Left ventricle myocardium superior (tissue), 1 donor: ENCODE data around the gene EXOC3L4. TPM values are rescaled to one million over a fixed set of nuclear protein-coding genes. Genes with fewer than 3 reads are reported as not detected.
A peak's percentile ranks its signal among the peaks of the same experiment; 100 is the strongest.
"Not testable (repeated sequence)": the region's sequence is repeated elsewhere in the genome, so short reads cannot be mapped to it uniquely, and the experiment has no call there.

Experiments
- ATAC-seq: fragments of 200-7000 bp; cut with Tn5 transposase; one replicate; pipeline ENCODE4 v1.9.1; 2020; ENCODE audit warnings: mild to moderate bottlenecking, moderate library complexity
- DNase-seq: peaks from one replicate; pipeline ENCODE4 v3.0.0-alpha.2; 2020
- intact Hi-C: fragments of 100-400 bp; cut with micrococcal nuclease; formaldehyde crosslinking; loops from one replicate; pipeline ENCODE4 v1.11.0; 2022
- long read RNA-seq: library from polyadenylated mRNA; unstranded; transcript quantifications from one replicate; pipeline ENCODE4 v2.0.0, GENCODE V29; 2021
- total RNA-seq: library from RNA; stranded (reverse); fragmentation: NEBNext Ultra II Directional; extraction: Animal tissue kit (Norgen Biotek cat#: 25700); gene quantifications from one replicate; pipeline ENCODE4 v1.2.1, GENCODE V29; 2021
- donor health status: DM: no; HTN: yes; CAD: no; lungs with severe emphysema.

The EXOC3L4 gene
- 0.42 TPM for total RNA-seq
- long read RNA-seq, result 0 reads

DNA sequence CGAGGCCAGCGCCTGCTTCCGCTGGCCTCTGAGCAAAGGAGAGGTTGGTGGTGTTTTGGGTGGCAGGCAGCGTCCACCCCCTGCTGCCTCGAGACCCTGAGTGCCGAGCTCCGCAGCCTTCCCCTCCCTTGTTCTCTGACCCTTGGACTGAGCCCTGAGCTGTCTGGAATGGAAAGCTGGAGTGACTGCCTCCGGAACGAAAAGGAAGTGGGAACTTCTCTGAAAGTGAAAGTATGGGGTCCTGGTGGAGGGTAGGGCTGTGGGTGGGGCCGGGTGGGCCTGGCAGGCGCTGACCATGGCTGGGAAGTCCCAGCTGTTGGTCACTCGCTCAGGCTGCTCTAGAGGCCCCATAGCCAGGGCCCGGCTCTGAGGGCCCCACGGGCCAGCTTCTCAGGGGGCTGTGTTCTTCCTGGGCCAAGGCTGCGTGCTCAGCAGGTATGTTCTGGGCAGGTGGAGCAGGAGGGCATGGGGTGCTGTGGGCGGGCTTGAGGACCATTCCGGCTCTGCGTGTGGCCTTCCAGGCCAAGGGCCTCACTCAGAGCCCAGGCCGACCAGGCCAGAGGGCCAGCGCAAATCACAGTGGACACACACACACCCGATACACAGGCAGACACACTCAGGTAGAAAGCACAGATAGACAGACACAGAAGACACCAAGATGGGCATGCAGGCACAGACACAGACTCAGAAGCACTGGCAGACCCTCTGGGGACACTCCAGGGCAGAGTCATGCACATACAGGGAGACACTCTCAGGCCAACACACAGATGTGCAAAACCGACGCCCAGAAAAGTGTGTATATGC is at the start of gene EXOC3L4:
EXOC3L4 (plus strand) TSS at position 320 of the 804 bp plus-strand sequence. CDS start 5,495 bp downstream, outside the sequence.
- ATAC-seq, result peak; percentile 56
- peak; percentile 42 for DNase-seq
- intact Hi-C loops, result no loop called here

DNA sequence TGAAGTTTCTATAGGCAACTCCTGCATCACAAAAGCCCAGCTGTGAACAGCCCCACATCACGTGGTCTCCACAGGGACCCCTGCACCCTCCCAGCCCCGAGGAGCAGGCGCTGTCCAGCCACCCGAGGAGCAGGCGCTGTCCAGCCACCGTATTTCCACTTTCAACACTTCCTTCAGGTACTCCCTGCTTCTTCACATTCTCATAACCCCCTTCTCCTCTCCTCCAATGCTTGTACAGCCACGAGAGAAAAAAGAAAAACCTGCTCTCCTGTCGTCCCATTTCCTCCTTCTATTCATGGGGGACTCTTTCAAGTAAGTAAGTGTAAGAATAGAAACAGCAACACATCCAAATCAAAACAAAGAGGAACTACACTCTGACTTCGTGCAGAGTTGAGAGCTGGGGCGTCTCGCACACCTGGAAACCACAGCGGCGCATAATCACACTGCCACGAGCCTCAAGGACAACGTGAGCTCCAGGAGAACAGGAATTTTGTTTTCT is 49.1 kb upstream of the EXOC3L4 start:
- DNase-seq (no peak), ATAC-seq (no peak)
- intact Hi-C loops, result no loop called here

DNA sequence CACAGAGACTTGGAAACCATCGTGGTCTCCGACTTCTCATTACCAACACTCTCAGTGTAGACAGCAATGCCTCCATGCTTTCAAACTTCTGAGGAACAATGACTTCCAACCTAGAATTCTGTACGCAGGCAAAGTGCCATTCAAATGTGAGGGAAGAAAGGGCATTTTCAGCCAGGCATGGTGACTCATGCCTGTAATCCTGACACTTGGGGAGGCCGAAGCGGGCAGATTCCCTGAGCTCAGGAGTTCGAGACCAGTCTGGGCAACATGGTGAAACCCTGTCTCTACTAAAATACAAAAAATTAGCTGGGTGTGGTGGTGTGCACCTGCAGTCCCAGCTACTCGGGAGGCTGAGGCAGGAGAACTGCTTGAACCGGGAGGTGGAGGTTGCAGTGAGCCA is 47.1 kb upstream of the EXOC3L4 start:
- intact Hi-C loops, ATAC-seq, DNase-seq: not testable (repeated sequence)

DNA sequence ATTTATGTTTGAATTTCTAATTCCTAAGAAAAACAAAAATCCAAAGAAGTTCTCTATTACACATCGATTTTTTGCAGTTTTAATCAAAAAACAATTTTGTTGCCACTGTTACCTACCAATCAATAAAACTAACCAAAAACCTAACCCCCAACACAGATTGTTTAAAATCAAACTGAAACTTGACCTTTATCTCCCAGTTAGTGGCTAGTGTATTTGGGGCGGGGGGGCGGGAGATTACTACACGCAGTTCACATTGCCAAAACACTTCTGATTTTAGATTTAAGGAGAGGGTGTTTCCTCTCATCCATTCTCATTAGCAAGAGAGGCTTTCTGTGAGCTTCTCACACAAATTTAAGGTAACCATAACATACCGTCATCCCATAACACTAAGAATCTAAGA is 43.6 kb upstream of the EXOC3L4 start:
- DNase-seq, result no peak
- intact Hi-C loops, result no loop called here
- no peak for ATAC-seq

DNA sequence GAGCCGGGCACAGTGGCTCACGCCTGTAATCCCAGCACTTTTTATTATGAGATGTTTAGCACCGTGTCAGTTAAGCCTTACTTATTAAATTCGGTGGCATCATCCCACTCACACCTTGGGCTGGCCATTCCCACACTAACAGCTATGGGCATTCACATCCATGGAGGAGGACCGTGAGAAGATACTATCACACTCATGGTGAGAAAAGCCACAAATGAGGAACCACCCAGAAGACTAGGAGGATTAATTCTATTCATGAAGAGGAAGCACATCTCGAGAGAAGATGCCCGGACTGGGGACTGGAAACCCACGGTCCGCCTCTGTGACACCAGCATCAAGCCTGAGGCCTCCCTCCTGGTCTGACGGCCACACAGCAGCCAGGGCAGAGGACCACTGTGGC is 42.1 kb upstream of the EXOC3L4 start:
- ATAC-seq (no peak), DNase-seq (no peak)
- intact Hi-C loops, result no loop called here

DNA sequence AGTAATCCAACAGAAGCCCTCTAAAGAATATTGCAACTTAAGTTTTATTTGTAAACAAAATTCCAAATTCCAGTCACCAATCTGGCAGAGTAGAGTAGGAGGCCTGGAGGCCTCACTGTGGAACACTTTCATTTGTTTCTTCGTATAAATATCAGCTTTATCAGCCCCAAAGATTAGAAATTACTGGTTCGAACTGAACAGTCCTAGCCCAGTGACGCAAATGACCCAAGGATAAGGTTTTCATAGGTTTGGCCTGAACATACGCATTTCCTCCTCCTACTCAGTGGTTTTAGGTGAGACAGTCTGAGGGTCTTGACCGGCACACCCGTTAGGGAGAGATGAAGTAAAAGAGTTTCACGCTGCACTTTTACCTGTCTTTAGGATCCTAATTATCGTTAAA is 38.8 kb upstream of the EXOC3L4 start:
- intact Hi-C loops, result no loop called here
- DNase-seq, result no peak
- ATAC-seq, result no peak

DNA sequence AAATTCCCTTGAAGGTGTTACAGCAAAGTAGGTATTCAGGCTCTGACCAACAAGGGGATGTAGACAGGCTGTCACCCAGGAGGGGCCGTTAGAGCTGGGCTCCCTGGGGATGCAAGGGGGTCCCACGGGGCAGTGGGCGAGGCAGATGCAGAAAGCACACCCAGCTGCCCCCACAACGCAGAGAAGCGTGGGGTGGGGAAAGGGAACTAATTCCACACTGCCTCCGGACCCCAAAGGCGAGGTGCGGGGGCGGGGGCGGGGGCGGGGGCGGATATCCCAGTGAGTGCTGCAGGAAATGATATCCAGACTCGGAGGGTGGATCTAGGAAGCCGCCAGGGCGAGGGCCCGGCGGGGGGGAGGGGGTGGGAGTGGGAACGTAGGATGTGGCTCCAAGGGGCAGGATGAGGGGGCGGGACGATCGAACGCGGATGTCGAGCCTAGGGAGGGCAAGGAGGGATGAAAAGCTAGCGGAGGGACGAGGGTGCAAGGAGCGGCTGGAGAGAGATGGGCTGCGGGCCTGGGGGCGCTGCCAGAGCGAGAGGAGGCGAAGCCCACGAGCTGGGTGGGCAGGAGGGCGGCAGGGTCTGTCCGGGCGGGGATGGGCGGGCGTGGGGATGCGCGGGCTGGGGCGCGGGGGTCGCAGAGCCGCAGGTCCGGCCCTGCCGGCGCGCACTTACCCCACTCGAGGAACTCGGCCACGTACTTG is 38.0 kb upstream of the EXOC3L4 start:
- DNase-seq, result peak; percentile 85
- ATAC-seq, result peak; percentile 39
- intact Hi-C loops, result no loop called here

DNA sequence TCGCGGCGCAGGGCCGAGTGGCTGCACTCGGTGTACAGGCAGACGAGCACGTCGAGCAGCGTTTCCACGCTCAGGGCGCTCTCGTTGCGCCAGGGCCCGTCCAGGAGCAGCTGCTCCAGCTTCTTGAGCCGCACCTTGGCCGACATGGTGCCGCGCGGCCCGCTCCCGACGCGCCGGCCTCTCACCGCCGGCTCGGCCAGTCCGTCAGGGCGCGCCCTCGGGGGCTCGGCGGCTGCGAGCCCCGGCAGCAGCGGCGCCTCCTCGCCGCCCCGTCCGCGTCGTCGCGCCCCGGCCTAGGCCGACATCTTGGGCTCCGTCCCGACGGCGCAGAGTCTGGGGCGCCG is 37.5 kb upstream of the EXOC3L4 start:
- ATAC-seq (no peak), DNase-seq (peak; percentile 61)
- intact Hi-C loops, result no loop called here

DNA sequence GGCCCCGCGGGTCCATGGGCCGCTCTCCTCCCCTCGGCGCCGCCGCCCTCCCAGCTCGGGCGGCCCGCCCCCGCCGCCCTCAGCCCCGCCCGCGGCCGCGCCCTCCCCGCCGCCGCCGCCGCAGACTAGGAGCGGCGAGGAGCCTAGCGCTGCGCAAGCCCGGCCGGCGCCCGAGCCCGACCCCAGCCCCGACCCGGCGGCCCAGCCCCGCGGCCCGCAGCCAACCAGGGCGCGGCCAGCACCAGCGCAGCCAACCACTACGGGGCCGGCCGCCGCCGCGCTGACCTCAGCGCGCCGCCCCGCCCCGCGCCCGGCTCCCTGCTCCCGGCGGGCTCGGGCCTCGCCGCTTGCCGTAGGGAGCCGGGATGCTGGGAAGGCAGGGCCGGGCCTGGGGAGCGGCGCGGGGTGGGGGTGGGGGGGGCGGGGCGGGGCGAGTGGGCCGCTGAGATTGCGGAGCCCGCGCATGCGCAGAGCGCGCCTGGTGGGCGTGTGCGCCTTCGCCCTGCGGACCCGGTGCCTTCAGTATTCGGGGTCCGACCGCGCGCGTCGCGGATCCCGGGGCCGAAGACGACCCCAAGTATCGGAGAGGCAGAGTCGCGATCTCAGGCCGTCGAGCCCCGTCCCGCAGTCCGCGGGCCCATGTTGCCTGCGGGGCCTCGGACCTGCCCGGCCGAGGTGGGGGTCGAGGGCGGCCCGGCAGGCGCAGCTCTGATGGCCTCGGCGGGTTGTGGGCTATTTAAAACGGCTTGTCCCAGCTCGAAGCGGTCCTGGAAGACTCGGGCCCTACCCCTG is 37.0 kb upstream of the EXOC3L4 start, which contains the start of gene CDC42BPB:
CDC42BPB (minus strand) TSS at position 178 of the 792 bp plus-strand sequence. CDS start 376 bp downstream, outside the sequence.
- intact Hi-C loops, result no loop called here
- ATAC-seq (peak; percentile 96), DNase-seq (peak; percentile 95)

DNA sequence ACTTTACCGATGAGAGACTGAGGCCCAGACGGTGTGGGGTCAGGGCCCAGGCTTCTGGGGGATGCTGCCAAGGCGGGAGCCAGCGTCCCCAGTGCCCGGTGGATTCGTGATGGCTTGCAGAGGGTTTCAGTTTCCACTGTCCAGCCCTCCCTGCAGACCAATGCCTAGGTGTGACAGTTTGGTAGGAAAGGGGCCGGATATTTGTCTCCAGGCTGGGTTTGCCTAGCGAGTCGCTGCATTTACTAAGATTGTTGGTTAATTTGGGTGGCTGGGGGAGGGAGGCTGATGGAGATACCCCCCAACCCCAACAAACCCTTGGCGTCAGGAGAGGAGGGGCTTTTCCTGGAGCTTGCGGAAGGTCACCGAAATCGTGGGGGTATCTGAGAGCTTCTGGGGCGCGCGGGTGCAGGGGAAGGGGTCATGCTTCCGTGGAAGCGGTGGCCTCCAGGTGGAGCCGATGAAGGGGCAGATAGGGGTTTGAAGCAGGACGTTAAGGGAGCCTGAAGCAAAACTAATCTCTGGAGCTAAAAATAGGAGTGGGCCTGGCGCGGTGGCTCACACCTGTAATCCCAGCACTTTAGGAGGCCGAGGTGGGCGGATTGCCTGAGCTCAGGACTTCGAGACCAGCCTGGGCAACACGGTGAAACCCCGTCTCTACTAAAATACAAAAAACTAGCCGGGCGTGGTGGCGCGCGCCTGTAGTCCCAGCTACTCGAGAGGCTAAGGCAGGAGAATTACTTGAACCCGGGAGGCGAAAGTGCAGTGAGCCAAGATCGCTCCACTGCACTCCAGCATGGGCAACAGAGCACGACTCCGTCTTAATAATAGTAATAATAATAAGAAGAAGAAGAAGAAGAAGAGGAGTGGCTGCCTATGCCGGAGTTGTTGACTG is 36.1 kb upstream of the EXOC3L4 start:
- peak; percentile 34 for ATAC-seq
- DNase-seq, result no peak
- intact Hi-C loops, result no loop called here

DNA sequence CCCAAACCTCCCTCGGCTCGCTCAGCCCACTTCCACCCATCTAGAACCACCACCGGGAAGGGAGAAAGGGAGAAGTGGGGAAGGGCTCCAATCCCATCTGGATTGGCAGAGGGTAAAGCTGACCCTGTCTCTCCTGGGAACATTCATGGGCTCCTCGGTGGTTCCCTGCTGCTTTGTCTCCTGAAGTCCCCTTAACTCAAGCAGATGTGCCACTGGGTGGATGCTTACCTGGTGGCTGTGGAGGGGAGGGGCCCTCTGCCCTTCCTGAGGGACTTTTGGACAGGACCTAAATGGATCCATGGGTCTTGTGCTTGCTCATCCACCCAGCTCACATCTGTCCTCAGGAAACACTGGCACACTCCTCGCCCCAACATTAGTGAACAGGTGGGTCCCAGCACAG is 35.0 kb upstream of the EXOC3L4 start:
- no peak for DNase-seq
- ATAC-seq, result no peak
- intact Hi-C loops, result no loop called here

DNA sequence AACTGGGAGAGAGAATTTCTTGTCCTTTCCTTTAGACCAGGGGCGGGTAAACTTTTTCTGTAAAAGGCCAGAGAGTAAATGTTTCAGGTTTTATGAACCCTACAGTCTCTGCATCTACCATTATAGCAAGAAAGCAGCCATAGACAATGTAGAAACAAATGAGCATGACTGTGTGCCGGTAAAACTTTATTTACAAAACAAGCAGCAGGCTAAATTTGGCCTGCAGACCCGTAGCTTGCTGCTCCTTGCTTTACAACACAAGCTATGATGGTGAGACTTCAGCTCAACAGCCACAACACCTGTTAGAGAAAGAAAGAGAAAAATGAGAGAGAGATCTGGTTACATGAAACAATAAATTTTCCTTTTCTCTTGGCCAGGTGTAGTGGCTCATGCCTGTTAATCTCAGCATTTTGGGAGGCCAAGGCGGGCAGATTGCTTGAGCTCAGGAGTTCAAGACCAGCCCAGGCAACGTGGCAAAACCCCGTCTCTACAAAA is 33.0 kb upstream of the EXOC3L4 start:
- intact Hi-C loops, result no loop called here
- DNase-seq (no peak), ATAC-seq (no peak)

DNA sequence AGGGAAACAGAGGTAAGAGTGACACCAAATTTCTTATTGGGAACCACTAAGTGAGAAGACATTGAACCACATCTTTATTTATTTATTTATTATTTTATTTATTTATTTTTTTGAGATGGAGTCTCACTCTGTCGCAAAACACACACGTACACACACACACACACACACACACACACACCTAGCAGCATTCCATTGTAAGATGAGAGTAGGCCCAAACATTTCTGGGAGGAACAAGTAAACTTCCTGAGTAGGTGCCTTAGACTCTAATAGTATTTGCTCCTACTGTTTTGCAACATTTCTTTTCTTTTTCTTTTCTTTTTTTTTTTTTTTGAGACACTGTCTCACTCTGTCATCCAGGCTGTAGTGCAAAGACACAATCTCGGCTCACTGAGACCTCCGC is 30.1 kb upstream of the EXOC3L4 start:
- ATAC-seq (no peak), DNase-seq (no peak)
- intact Hi-C loops, result no loop called here

DNA sequence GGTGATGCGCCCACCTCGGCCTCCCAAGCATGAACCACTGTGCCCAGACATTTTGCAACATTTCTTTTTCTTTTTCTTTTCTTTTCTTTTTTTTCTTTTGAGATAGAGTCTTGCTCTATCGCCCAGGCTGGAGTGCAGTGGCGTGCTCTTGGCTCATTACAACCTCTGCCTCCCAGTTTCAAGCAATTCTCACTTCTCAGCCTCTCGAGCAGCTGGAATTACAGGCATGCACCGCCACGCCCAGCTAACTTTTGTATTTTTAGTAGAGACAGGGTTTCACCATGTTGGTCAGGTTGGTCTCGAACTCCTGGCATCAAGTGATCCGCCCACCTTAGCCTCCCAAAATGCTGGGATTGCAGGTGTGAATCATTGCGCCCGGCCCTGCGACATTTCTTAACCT is 29.5 kb upstream of the EXOC3L4 start:
- intact Hi-C loops, result no loop called here
- DNase-seq (no peak), ATAC-seq (no peak)

DNA sequence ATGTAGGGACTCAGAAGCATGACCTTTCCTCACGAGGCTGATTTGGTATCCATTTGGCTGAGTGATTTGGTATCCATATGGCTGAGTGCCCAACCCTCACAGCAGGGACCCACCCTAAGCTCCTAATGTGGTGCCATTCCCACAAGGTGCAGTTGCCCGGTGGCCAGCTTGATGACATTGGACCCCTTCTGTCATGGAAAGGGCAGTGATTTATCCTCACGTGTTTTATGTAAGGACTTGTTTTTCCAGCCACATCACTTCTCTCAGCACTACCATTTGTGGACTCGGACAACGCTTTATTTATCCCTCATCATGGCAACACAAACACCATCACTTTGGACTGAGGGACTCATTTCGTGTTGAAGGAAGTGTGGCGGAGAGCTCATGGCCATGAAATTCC is 28.7 kb upstream of the EXOC3L4 start:
- intact Hi-C loops, result no loop called here
- ATAC-seq (no peak), DNase-seq (no peak)

DNA sequence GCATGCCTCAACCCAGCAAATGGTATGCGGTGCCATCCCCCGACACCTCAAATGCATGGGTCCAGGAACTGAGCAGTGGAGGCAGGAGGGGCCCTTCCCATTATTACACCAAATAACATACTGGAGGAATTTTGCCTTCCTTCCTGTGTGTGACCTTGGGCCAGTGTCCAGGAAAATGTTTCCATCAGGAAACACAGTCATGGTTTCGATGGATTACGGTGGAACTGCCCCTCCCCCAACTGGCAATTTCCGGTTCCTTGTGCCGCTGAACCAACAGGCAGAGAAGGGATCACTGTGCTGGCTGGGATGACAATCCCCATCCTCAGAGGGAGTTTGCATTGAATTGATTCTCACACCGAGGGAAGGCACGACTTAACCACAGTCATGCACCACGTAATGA is 28.1 kb upstream of the EXOC3L4 start:
- peak; percentile 41 for DNase-seq
- ATAC-seq, result peak; percentile 29
- intact Hi-C loops, result no loop called here

DNA sequence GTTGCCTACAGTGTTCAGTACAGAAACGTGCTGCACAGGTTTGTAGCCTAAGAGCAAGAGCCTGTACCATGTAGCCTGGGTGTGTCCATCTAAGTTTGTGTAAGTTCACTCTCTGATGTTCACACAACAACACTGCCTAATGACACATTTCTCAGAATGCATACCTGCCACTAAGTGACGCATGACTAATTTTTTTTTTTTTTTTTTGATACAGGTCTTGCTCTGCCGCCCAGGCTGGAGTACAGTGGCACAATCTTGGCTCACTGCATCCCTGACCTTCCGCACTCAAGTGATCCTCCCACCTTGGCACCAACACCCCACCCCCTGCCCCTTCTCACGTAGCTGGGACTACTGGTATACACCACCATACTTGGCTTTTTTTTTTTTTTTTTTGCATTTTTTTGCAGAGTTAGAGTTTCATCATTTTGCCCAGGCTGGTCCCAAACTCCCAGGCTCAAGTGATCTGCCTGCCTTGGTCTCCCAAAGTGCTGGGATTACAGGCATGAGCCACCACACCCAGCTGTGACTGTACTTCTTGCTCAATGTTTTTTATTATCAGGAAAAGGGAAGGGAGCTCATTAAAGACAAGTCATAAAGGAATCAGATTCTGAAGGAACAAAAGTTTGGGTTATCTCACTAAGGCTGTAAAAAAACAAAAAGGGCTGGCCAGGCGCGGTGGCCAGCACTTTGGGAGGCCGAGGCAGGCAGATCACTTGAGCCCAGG is 27.1 kb upstream of the EXOC3L4 start:
- intact Hi-C loops, result no loop called here
- DNase-seq (no peak), ATAC-seq (peak; percentile 62)
